GM21367 (cell line): ENCODE data around the gene NXPH4.
A peak's percentile ranks its signal among the peaks of the same experiment; 100 is the strongest.

Experiments used
- ATAC-seq: cut with Tn5 transposase; IDR thresholded peaks from one replicate; pipeline ENCODE4 v1.9.1; 2021; ENCODE audit not compliant: unreplicated experiment

The NXPH4 gene

GRCh38 chr12:57218030-57218853 lies 1.6 kb downstream of the NXPH4 start:
- no peak for ATAC-seq

GRCh38 chr12:57219205-57219992 lies 2.8 kb downstream of the NXPH4 start:
- ATAC-seq = no peak

GRCh38 chr12:57219993-57220754 lies 3.6 kb downstream of the NXPH4 start:
- ATAC-seq = no peak

- ATAC-seq = no peak
These were observed 4.2 kb downstream of the NXPH4 start for GRCh38 chr12:57220770-57221168.

- no peak for ATAC-seq
These were observed 4.7 kb downstream of the NXPH4 start for GRCh38 chr12:57221169-57221917.

GRCh38 chr12:57222286-57223190 lies 5.9 kb downstream of the NXPH4 start:
- no peak for ATAC-seq

GRCh38 chr12:57223191-57224165 lies 6.9 kb downstream of the NXPH4 start:
- ATAC-seq = no peak

- no peak for ATAC-seq
These were observed 7.8 kb downstream of the NXPH4 start for GRCh38 chr12:57224278-57224972.

GRCh38 chr12:57224973-57225679 lies 8.5 kb downstream of the NXPH4 start:
- ATAC-seq = no peak

GRCh38 chr12:57225680-57226210 lies 9.2 kb downstream of the NXPH4 start:
- ATAC-seq = no peak

- ATAC-seq = no peak
These were observed 10.2 kb downstream of the NXPH4 start for GRCh38 chr12:57226588-57227314.

GRCh38 chr12:57227315-57228115 lies 10.9 kb downstream of the NXPH4 start:
- ATAC-seq = no peak

GRCh38 chr12:57229046-57229633 lies 12.5 kb downstream of the NXPH4 start:
- no peak for ATAC-seq

GRCh38 chr12:57229634-57230380 lies 13.2 kb downstream of the NXPH4 start, which contains the start of gene SHMT2:
Gene SHMT2 (plus strand): TSS chr12:57229711. CDS start chr12:57229779, 68 bp downstream.
- peak; percentile 51 for ATAC-seq
